LHCN-M2 (cell line): Measurements from ENCODE around the gene KANSL2. TPM values are rescaled to one million over a fixed set of nuclear protein-coding genes. Genes with fewer than 3 reads are reported as not detected.
"Not testable (repeated sequence)": the region's sequence is repeated elsewhere in the genome, so short reads cannot be mapped to it uniquely, and the experiment has no call there.

Source experiments
- DNase-seq: peaks from one replicate; pipeline ENCODE4 v3.0.0-alpha.2; 2012; ENCODE audit warnings: low read depth
- total RNA-seq: library from RNA; depleted of rRNA; stranded (reverse); fragments of >200 nt; gene quantifications from 2 replicates; pipeline ENCODE4 v1.2.3, GENCODE V29; 2014

The KANSL2 gene
- total RNA-seq, 1 experiment from 2014 or later: 36.9 TPM

- DNase-seq: no peak
Observed at GRCh38 chr12:48683534-48683933, 1.5 kb upstream of the KANSL2 start.

DNA sequence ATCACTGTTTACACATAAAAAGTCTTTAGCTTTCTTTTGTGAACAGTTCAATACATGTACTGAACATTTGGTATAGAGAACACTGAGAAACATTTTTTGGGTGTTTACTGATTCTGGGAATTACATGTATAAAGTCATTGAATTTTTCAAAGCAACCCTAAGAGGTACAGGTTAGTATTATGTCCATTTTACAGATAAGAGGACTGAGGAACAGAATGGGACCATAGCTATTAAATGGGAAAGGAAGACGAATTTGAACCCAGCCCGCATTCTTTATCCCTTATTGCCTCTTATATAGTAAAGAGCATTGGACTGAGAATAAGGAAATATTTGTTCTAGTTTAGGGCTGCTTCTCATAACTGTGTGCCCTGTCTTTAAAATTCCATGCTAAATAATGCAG lies 889 bp upstream of the KANSL2 start:
- DNase-seq: no peak

- not testable (repeated sequence) for DNase-seq
Observed at GRCh38 chr12:48682533-48682905, 481 bp upstream of the KANSL2 start.

GRCh38 chr12:48681399-48681709 lies 684 bp downstream of the KANSL2 start:
- DNase-seq: peak; percentile 14

GRCh38 chr12:48680861-48681260 lies 1.2 kb downstream of the KANSL2 start:
- no peak for DNase-seq

DNA sequence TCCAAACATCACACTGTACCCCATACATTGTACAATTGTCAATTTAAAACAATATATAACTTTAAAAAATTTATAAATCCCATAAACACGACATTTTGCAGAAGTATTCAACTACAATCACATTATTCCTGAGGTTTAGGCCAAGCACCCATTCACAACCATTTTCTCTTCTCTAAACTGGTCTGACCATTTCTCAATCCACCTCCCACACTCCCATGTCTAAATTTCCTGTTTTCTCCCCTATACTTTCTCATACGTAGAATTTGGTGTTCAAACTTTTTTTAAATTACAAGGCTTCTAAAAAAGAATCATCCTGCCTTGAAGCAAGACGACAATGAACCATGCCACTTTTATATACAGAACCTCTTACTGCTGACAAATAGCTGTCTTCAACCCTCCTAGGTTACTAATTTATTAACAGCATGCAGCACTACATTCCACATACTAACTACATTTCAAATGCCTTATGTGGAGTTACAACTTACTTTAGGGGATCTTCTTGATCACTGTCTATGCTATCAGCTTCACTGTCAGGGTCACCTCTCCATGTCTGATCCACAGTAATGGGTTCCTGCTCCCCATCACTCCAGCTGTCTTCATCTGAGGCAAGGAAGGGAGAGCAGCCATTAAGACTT lies 3.4 kb downstream of the KANSL2 start:
- DNase-seq: no peak

GRCh38 chr12:48671231-48671856 lies 10.7 kb downstream of the KANSL2 start:
- DNase-seq: peak; percentile 64

- DNase-seq: no peak
Observed at GRCh38 chr12:48668996-48669395, 13.0 kb downstream of the KANSL2 start.

- no peak for DNase-seq
Observed at GRCh38 chr12:48659863-48660262, 22.2 kb downstream of the KANSL2 start.

- no peak for DNase-seq
Observed at GRCh38 chr12:48651681-48652080, 30.4 kb downstream of the KANSL2 start.

DNA sequence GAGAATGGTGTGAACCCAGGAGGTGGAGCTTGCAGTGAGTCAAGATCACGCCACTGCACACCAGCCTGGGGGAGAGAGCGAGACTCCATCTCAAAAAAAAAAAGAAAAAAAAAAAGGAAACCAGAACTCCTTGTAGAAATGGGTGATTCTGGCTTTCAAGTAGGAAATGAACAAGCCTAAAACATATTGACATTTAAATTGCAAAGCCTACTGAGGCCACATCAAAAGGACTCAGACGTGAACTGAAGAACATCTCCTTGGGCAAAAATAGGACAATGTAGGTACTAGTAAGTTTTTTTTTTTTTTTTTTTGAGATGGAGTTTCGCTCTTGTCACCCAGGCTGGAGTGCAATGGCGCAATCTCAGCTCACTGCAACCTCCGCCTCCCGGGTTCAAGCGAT lies 36.7 kb downstream of the KANSL2 start:
- DNase-seq: not testable (repeated sequence)

- no peak for DNase-seq
Observed at GRCh38 chr12:48643011-48643410, 39.0 kb downstream of the KANSL2 start.

GRCh38 chr12:48641752-48642555 lies 40.1 kb downstream of the KANSL2 start:
- not testable (repeated sequence) for DNase-seq

GRCh38 chr12:48640854-48641253 lies 41.2 kb downstream of the KANSL2 start:
- no peak for DNase-seq

- no peak for DNase-seq
Observed at GRCh38 chr12:48640428-48640827, 41.6 kb downstream of the KANSL2 start.

DNA sequence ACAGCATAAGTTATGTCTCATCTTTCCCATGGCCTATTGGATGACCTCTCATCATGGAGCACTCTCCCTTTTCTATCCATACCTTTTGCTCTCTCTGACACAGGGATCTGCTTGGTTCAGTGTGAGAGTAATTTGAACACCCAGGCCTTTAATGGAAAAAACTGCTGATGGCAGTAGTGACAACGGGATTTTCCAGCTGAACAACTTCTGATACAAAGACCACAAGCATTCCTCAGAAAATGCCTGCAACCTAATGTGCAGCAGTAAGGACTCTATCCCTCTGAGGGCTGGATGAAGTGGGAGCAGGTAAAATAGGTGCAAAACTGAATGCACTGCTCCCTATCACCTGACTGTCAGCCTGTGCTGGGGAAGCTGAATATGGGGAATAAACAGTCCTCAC lies 51.0 kb downstream of the KANSL2 start:
- no peak for DNase-seq

GRCh38 chr12:48630346-48630745 lies 51.7 kb downstream of the KANSL2 start:
- DNase-seq: no peak

DNA sequence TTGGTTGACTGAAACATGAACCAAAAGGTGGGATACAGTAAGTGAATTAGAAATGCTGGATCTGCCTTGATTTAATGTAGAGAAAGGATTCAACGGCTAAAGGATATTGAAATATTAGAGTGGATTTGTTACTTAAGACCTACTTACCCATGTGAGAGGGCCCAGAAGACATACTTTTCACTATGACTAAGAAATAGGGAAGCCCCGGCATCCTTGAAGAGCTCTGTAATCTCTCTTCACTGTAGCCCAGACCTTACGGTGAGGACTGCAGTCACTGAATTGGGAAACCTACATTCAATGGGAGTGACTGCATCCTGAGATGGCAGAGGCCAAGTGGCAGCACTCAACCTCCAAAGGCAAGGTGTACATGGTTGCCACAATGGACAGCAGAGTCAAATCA lies 52.5 kb downstream of the KANSL2 start:
- DNase-seq: no peak

DNA sequence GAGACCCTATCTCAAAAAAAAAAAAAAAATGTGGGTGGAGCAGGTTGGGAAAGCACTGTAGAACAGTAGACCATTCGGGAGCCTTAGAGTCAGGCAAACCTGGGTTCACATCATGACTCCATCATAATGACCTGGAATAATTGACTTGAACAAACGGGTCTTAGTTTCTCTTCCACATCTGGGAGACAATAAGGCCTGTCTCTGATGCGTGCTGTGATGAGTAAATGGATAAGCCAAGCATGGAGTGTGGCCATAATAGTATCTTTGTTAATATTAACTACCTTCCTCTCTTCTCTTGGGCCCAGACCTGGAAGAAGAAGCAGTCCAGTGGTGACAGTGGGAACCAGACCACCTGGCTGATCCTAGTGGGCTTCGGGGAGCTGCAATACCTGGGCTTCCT lies 54.5 kb downstream of the KANSL2 start:
- no peak for DNase-seq

GRCh38 chr12:48622997-48623396 lies 59.0 kb downstream of the KANSL2 start:
- DNase-seq: not testable (repeated sequence)

DNA sequence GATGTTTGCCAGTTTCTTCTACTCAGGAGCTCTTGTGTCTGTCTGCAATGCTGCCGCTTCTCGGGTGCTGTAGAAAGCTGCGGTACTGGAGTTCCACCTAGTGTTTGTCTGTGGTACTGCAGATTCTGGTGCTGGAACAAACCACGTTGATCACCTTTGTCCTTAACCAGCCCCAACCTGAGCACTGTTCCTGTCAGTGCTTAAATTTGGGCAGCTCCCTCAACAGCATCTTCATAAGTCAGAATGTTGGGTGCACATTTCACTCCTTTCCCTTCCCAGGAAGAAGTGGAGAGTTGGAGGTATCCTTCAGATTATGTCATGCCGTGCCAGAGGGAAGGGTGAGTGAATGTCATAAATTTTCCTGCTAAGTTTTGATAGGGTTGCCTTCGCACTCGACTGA lies 63.5 kb downstream of the KANSL2 start:
- DNase-seq: peak; percentile 65

GRCh38 chr12:48615681-48616080 lies 66.4 kb downstream of the KANSL2 start:
- peak; percentile 76 for DNase-seq

DNA sequence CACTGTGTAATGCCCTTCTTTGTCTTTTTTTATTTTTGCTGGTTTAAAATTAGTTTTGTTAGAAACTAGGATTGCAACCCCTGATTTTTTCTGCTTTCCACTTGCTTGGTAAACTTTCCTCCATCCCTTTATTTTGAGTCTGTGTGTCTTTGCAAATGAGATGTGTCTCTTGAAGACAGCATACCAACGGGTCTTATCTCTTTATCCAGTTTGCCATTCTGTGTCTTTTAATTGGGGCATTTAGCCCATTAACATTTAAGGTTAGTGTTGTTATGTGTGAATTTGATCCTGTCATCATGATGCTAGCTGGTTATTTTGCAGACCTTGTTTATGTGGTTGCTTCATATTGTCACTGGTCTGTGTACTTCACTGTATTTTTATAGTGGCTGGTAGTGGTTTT lies 68.7 kb downstream of the KANSL2 start:
- DNase-seq: no peak
